Stomach (tissue), 9 donors: ENCODE results near the gene PITPNC1. TPM values are rescaled to one million over a fixed set of nuclear protein-coding genes. Genes with fewer than 3 reads are reported as not detected.

ENCODE experiments used
- DNase-seq, 2 donors: peaks; one replicate each; pipeline versions ENCODE4 v3.0.0 to v3.0.0-alpha.2; 2013 to 2019
- H3K27ac ChIP-seq, 5 donors: fragments of 200-600 bp in 4 of 5; sonication (generic) in 4 of 5; one replicate each; pipeline ENCODE4 v1.5.1; 2013 to 2019; ENCODE audit warnings: mild to moderate bottlenecking in 1 of 5, moderate library complexity in 1 of 5
- H3K27me3 ChIP-seq, 3 donors: fragments of 200-600 bp; sonication (generic); one replicate each; pipeline ENCODE4 v1.5.1; 2017 to 2019; ENCODE audit warnings: mixed run types in 1 of 3
- H3K36me3 ChIP-seq, 4 donors: fragments of 200-600 bp; sonication (generic); 1 replicate in 3 of 4; 2 replicates in 1 of 4; pipeline ENCODE4 v1.5.1; 2016 to 2019
- H3K4me1 ChIP-seq, 4 donors: fragments of 200-600 bp; sonication (generic); one replicate each; pipeline ENCODE4 v1.5.1; 2016 to 2019
- H3K4me3 ChIP-seq, 4 donors: fragments of 200-600 bp; sonication (generic) in 3 of 4; one replicate each; pipeline ENCODE4 v1.5.1; 2016 to 2019; ENCODE audit warnings: mild to moderate bottlenecking in 1 of 4
- H3K9me3 ChIP-seq, 4 donors: fragments of 200-600 bp; sonication (generic); one replicate each; pipeline ENCODE4 v1.5.1; 2016 to 2019
- CTCF ChIP-seq, 7 experiments: fragments of 450-650 bp in 4 of 7; fragments of 200-600 bp in 3 of 7; sonication (generic) in 3 of 7; IDR thresholded peaks; one replicate each; pipeline ENCODE4 v1.5.1; 2016 to 2019; ENCODE audit warnings: antibody characterized with exemption in 7 of 7, control low read depth in 2 of 7, mild to moderate bottlenecking in 1 of 7
- EP300 ChIP-seq: sonication (generic); formaldehyde crosslinking; IDR thresholded peaks from one replicate; pipeline ENCODE4 v1.6.1; 2017; ENCODE audit warnings: antibody characterized with exemption
- POLR2A ChIP-seq, 4 donors: fragments of 450-650 bp; IDR thresholded peaks; one replicate each; pipeline ENCODE4 v1.6.1; 2016; ENCODE audit warnings: antibody characterized with exemption in 4 of 4, control low read depth in 2 of 4, mild to moderate bottlenecking in 1 of 4, moderate library complexity in 1 of 4
- POLR2AphosphoS5 ChIP-seq, 3 donors: sonication (generic); formaldehyde crosslinking; IDR thresholded peaks; one replicate each; pipeline ENCODE4 v1.6.1; 2016; ENCODE audit warnings: antibody characterized with exemption in 3 of 3
- WGBS, 5 donors: extraction: QIAGEN DNeasy Blood & Tissue Kit in 3 of 5; methylation state at CpG; one replicate each; pipeline versions ENCODE4 v1.1.5 to v1.1.7; 2013 to 2018; 5-methylcytosine and 5-hydroxymethylcytosine counted together
- intact Hi-C: fragments of 100-400 bp; cut with DNase I; formaldehyde crosslinking; loops from one replicate; pipeline ENCODE4 v1.15.1; 2023; ENCODE audit warnings: low total_unique reads
- polyA plus RNA-seq, 3 donors: library from polyadenylated mRNA; stranded (reverse); fragments of 200-250 nt; gene quantifications; one replicate each; pipeline ENCODE4 v1.2.3, GENCODE V29; 2013
- total RNA-seq, 5 donors: library from RNA; depleted of rRNA; stranded (reverse); fragments of >200 nt; gene quantifications; one replicate each; pipeline versions ENCODE4 v1.1.0 to v1.2.3, GENCODE V29; 2014 to 2016
- donor health status: healthy with polysubstance abuse.
- donor health status: Bipolar disorder and iron deficiency.
- donor health status: healthy.

PITPNC1 gene
- total and polyA plus RNA-seq, 8 donors = 2.3 to 25.3 (median 14.4) TPM

- H3K4me1 ChIP-seq = peaks cover 0 to 11% (median 0%) of the 10 kb centered on the region in 4 donors
- H3K27ac ChIP-seq = no peak overlapping the region
- no peak for TF ChIP-seq POLR2A (IDR thresholded peaks at IDR 0.05)
- TF ChIP-seq POLR2AphosphoS5 (IDR thresholded peaks at IDR 0.05) = no peak
- TF ChIP-seq CTCF (IDR thresholded peaks at IDR 0.05) = no peak
- no peak for TF ChIP-seq EP300
- DNase-seq = no peak
- intact Hi-C loops = no loop called here
- no peaks in the 10 kb centered on the region for H3K27me3 ChIP-seq
- H3K4me3 ChIP-seq = no peak overlapping the region
- H3K36me3 ChIP-seq = peaks cover 27 to 100% (median 96%) of the 10 kb centered on the region in 4 donors
- H3K9me3 ChIP-seq = no peaks in the 10 kb centered on the region
- 79 to 92% (median 88%) methylated on average over 9 to 10 of the region's 10 CpGs for WGBS, 5 donors
Measured at GRCh38 chr17:67353161-67353560, 23.9 kb upstream of the PITPNC1 start.

- Histone ChIP-seq H3K27ac (no peak overlapping the region), H3K4me3 (no peak overlapping the region), H3K4me1 (peaks cover 0 to 20% (median 4%) of the 10 kb centered on the region in 4 donors), H3K9me3 (no peaks in the 10 kb centered on the region), H3K27me3 (no peaks in the 10 kb centered on the region), H3K36me3 (peaks cover 21 to 95% (median 88%) of the 10 kb centered on the region in 4 donors)
- no peak for TF ChIP-seq EP300
- TF ChIP-seq CTCF (IDR thresholded peaks at IDR 0.05) = no peak
- TF ChIP-seq POLR2AphosphoS5 (IDR thresholded peaks at IDR 0.05) = no peak
- no peak for TF ChIP-seq POLR2A (IDR thresholded peaks at IDR 0.05)
- intact Hi-C loops = no loop called here
- 87 to 95% (median 92%) methylated on average over 8 of the region's 8 CpGs for WGBS, 5 donors
- DNase-seq = no peak
Measured at GRCh38 chr17:67353929-67354574, 23.0 kb upstream of the PITPNC1 start.

GRCh38 chr17:67358612-67359011, 18.5 kb upstream of the PITPNC1 start:
- TF ChIP-seq CTCF (IDR thresholded peaks at IDR 0.05) (no peak), EP300 (no peak), POLR2AphosphoS5 (IDR thresholded peaks at IDR 0.05) (no peak), POLR2A (IDR thresholded peaks at IDR 0.05) (no peak)
- H3K4me3 ChIP-seq = no peak overlapping the region
- intact Hi-C loops = no loop called here
- H3K27ac ChIP-seq = no peak overlapping the region
- DNase-seq = no peak
- 68 to 83% (median 69%) methylated on average over 2 of the region's 2 CpGs for WGBS, 5 donors
- peaks cover 16 to 70% (median 66%) of the 10 kb centered on the region in 4 donors for H3K36me3 ChIP-seq
- peaks cover 11 to 62% (median 36%) of the 10 kb centered on the region in 4 donors for H3K4me1 ChIP-seq
- H3K27me3 ChIP-seq = no peaks in the 10 kb centered on the region
- H3K9me3 ChIP-seq = no peaks in the 10 kb centered on the region

- Histone ChIP-seq H3K27me3 (no peaks in the 10 kb centered on the region), H3K9me3 (no peaks in the 10 kb centered on the region), H3K27ac (no peak overlapping the region), H3K4me3 (no peak overlapping the region), H3K4me1 (peaks cover 27 to 77% (median 51%) of the 10 kb centered on the region in 4 donors), H3K36me3 (peaks cover 15 to 55% (median 50%) of the 10 kb centered on the region in 4 donors)
- DNase-seq = peak in 1 of 2 donors; percentile 60
- intact Hi-C loops = no loop called here
- WGBS, 5 donors = 44 to 50% (median 48%) methylated on average over 8 of the region's 8 CpGs
- TF ChIP-seq CTCF (IDR thresholded peaks at IDR 0.05) (peak in 1 of 7 experiments; percentile 7), EP300 (no peak), POLR2A (IDR thresholded peaks at IDR 0.05) (no peak), POLR2AphosphoS5 (IDR thresholded peaks at IDR 0.05) (no peak)
Measured at GRCh38 chr17:67359960-67360791, 16.9 kb upstream of the PITPNC1 start.
